ENCODE measurements around the gene SNCB. TPM values are rescaled to one million over a fixed set of nuclear protein-coding genes. Genes with fewer than 3 reads are reported as not detected.

SNCB gene
- total and polyA plus RNA-seq, 2 of the 8 experiments (the other 6 are each of a cell fraction or from before 2014, with no cell fraction given), result 4.2 to 5.9 TPM

GRCh38 chr5:176650354-176650884, 20.1 kb upstream of the SNCB start:
- Histone ChIP-seq H2BK5ac (ENCODE audit: low read depth, low read length) (peak overlapping the region; percentile 1; the same call in 1 of the 2 replicates), H3K4me1 (replicated peaks in 1 of 4; ENCODE audit: control insufficient read depth in 3 of 4, insufficient read depth in 4 of 4, low read length in 3 of 4) (peaks cover 0 to 28% (median 15%) of the 10 kb centered on the region in 4 experiments; a peak in 6 of 7 replicates), H2BK12ac (ENCODE audit: low read depth, low read length) (no peak overlapping the region), H3K79me2 (ENCODE audit: control insufficient read depth in 1 of 2, insufficient read depth in 2 of 2, low read length in 2 of 2) (peaks cover 0 to 22% of the 10 kb centered on the region in 2 experiments; a peak in 1 of 4 replicates), H4K91ac (replicated peaks; ENCODE audit: insufficient read length, low read length) (no peak overlapping the region), H3K36me3 (ENCODE audit: control insufficient read depth in 2 of 4, insufficient read depth in 4 of 4, low read length in 3 of 4) (peaks cover 0 to 6% (median 2%) of the 10 kb centered on the region in 4 experiments; a peak in 3 of 8 replicates), H4K20me1 (replicated peaks in 1 of 2; ENCODE audit: control insufficient read depth in 1 of 2, insufficient read depth in 2 of 2, low read length in 2 of 2) (peaks cover 3 to 10% of the 10 kb centered on the region in 2 experiments), H3K14ac (ENCODE audit: insufficient read length) (no peak overlapping the region), H4K5ac (ENCODE audit: insufficient read length, low read depth, low read length) (no peak overlapping the region), H2AK5ac (ENCODE audit: low read depth, low read length) (no peak overlapping the region), H3K9ac (replicated peaks in 1 of 4; ENCODE audit: extremely low read depth in 1 of 4, low read depth in 3 of 4, low read length in 3 of 4) (no peak overlapping the region), H3K4ac (replicated peaks; ENCODE audit: insufficient read length, low read depth, low read length) (no peak overlapping the region), H2AFZ (ENCODE audit: low read length) (no peak overlapping the region), H2BK120ac (replicated peaks; ENCODE audit: low read depth, low read length) (no peak overlapping the region), H3K79me1 (ENCODE audit: low read depth, low read length) (peaks cover 16% of the 10 kb centered on the region), H3K27ac (ENCODE audit: low read depth, low read length) (no peak overlapping the region), H3K9me3 (ENCODE audit: insufficient read depth in 2 of 2, low read depth in 1 of 2, low read length in 1 of 2) (no peaks in the 10 kb centered on the region), H4K8ac (ENCODE audit: extremely low read depth, insufficient read depth, low read length) (no peak overlapping the region), H3K4me2 (ENCODE audit: insufficient read depth in 1 of 2, low read depth in 2 of 2, low read length in 2 of 2) (peak overlapping the region; percentile 25 to 46; a peak in 2 of 4 replicates), H3K4me3 (ENCODE audit: extremely low read depth in 1 of 4, insufficient read depth in 2 of 4, low read depth in 3 of 4, low read length in 4 of 4) (no peak overlapping the region), H3K23ac (ENCODE audit: insufficient read length) (no peak overlapping the region), H3K56ac (replicated peaks; ENCODE audit: insufficient read length, low read depth, low read length) (no peak overlapping the region), H2BK20ac (ENCODE audit: low read length) (0 out of 2 replicates have a peak overlapping the region, but pooled peaks have one; percentile 15), H2BK15ac (ENCODE audit: low read length) (peak overlapping the region; percentile 62; the same call in 1 of the 2 replicates), H3K18ac (ENCODE audit: extremely low read depth, low read length) (no peak overlapping the region), H3K27me3 (replicated peaks in 1 of 4; ENCODE audit: control insufficient read depth in 3 of 4, extremely low read depth in 1 of 4, insufficient read depth in 3 of 4, low read length in 3 of 4) (no peaks in the 10 kb centered on the region; a peak in 1 of 7 replicates), H3K23me2 (ENCODE audit: low read depth, low read length) (peaks cover 7% of the 10 kb centered on the region; the same call in 1 of the 2 replicates)
- TF ChIP-seq TCF12 (IDR thresholded peaks at IDR 0.05; ENCODE audit: low read depth, low read length) (no peak), TBP (IDR thresholded peaks at IDR 0.05; ENCODE audit: low read depth, low read length) (no peak), CTCF (IDR thresholded peaks at IDR 0.05; ENCODE audit: control extremely low read depth in 1 of 3, insufficient read depth in 1 of 3, low read depth in 1 of 3, low read length in 3 of 3) (peak in 1 of 3 experiments; percentile 9; a peak in 1 of 4 replicates), KDM5A (IDR thresholded peaks at IDR 0.05; ENCODE audit: low read length) (no peak), NANOG (IDR thresholded peaks at IDR 0.05; ENCODE audit: insufficient read depth, low read depth, low read length, poor library complexity, severe bottlenecking) (no peak), HDAC6 (IDR thresholded peaks at IDR 0.05; ENCODE audit: low read depth, low read length) (no peak)
- 72% methylated on average over 6 of the region's 8 CpGs; no CpG with 5 or more reads in 1 of the 2 experiments for WGBS, 2 experiments (ENCODE audit: extremely low coverage in 1 of 2, insufficient coverage in 1 of 2, insufficient read length in 1 of 2, insufficient replicate concordance in 2 of 2, low coverage in 1 of 2, low lambda C conversion rate in 2 of 2, missing lambda C conversion rate in 1 of 2)
- FAIRE-seq (no peak), DNase-seq (ENCODE audit: low read depth in 1 of 2, low spot score in 2 of 2) (no peak)
- ChIA-PET CTCF (ENCODE audit: partially characterized antibody) (interaction anchor here (0.7 to 35.1 kb wide), 10 partner anchors 8 to 219 kb away, joined by 3 to 859 read pairs (median 4); partner anchors contain the start of genes EIF4E1B and SNCB), POLR2A (ENCODE audit: partially characterized antibody) (interaction anchor here (1.9 kb wide), 1 partner anchor 9 kb away, joined by 4 read pairs; no protein-coding TSS in a partner anchor)
